HCT116 (cell line): ENCODE measurements around the gene ATPAF1. TPM values are rescaled to one million over a fixed set of nuclear protein-coding genes. Genes with fewer than 3 reads are reported as not detected.

Experiments used
- ATAC-seq: fragments of 200-7000 bp; cut with Tn5 transposase; 2 replicates; pipeline ENCODE4 v1.9.1; 2020; ENCODE audit warnings: mild to moderate bottlenecking, moderate library complexity
- BruUV-seq: library from RNA; stranded (reverse); fragments of 400-500 nt; replicated peaks from 2 replicates; lab custom pipeline; 2021; lab: Mats Ljungman, UMichigan
- CTCF ChIA-PET: fragments of 300-600 bp; sonication (Branson Sonifier 250); formaldehyde crosslinking; loops from one replicate; lab custom pipeline; 2021; ENCODE audit warnings: antibody characterized with exemption; lab: Charles Lee
- POLR2A ChIA-PET: fragments of 300-600, 350-600 bp; sonication (Branson Sonifier 250); formaldehyde crosslinking; loops from one replicate; lab custom pipeline; 2021; ENCODE audit warnings: antibody characterized with exemption; lab: Charles Lee
- RAD21 ChIA-PET, 2 experiments: fragments of 300-600 bp; sonication (Branson Sonifier 250); formaldehyde crosslinking; loops; one replicate each; lab custom pipeline; 2023; ENCODE audit warnings: low total read pairs in 2 of 2; ENCODE audit not compliant: uncharacterized antibody in 2 of 2, unreplicated experiment in 2 of 2, low non-redundant PET in 1 of 2; lab: Charles Lee
- DNase-seq: peaks from one replicate; pipeline ENCODE4 v3.0.0-alpha.2; 2010; ENCODE audit warnings: low read depth, low spot score
- H2AFZ ChIP-seq: fragments of 200-600 bp; shearing (Covaris generic), sonication (generic); 2 replicates; pipeline ENCODE4 v1.6.1; 2017; ENCODE audit warnings: low read depth, mixed run types, mixed read lengths, antibody characterized with exemption, low read length; ENCODE audit not compliant: poor library complexity, severe bottlenecking
- H3K27ac ChIP-seq: 2 replicates; pipeline ENCODE4 v1.5.1; 2012; ENCODE audit warnings: low read depth, low read length
- H3K27me3 ChIP-seq: fragments of 200-600 bp; sonication (generic); 2 replicates; pipeline ENCODE4 v1.6.1; 2016; ENCODE audit warnings: mixed run types, low read length, mixed read lengths; ENCODE audit not compliant: insufficient read depth
- H3K36me3 ChIP-seq, 2 experiments: fragments of 200-500 bp in 1 of 2; fragments of 200-600 bp in 1 of 2; sonication (Bioruptor generic) in 1 of 2; sonication (generic) in 1 of 2; 2 replicates each; pipeline versions ENCODE4 v1.5.1 to v1.6.1; 2014 to 2016; ENCODE audit warnings: low read length in 2 of 2, inconsistent platforms in 1 of 2, mixed read lengths in 1 of 2, mixed run types in 1 of 2; ENCODE audit not compliant: insufficient read depth in 2 of 2, control insufficient read depth in 1 of 2
- H3K4me1 ChIP-seq, 2 experiments: fragments of 200-600 bp in 1 of 2; sonication (generic) in 1 of 2; 2 replicates each; pipeline versions ENCODE4 v1.5.1 to v1.6.1; 2012 to 2017; ENCODE audit warnings: low read length in 2 of 2, inconsistent platforms in 1 of 2, mild to moderate bottlenecking in 1 of 2, mixed read lengths in 1 of 2, mixed run types in 1 of 2, moderate library complexity in 1 of 2; ENCODE audit not compliant: insufficient read depth in 2 of 2, control insufficient read depth in 1 of 2
- H3K4me2 ChIP-seq: fragments of 200-600 bp; sonication (generic); 2 replicates; pipeline ENCODE4 v1.6.1; 2017; ENCODE audit warnings: mixed run types, low read length, mixed read lengths
- H3K4me3 ChIP-seq, 2 experiments: fragments of 200-600 bp in 1 of 2; sonication (generic) in 1 of 2; replicated peaks in 1 of 2; 2 replicates each; pipeline ENCODE4 v1.5.1; 2011 to 2016; ENCODE audit warnings: low read length in 2 of 2, control low read depth in 1 of 2, low read depth in 1 of 2, mild to moderate bottlenecking in 1 of 2, mixed read lengths in 1 of 2, mixed run types in 1 of 2
- H3K79me2 ChIP-seq: fragments of 200-600 bp; sonication (generic); 2 replicates; pipeline ENCODE4 v1.6.1; 2017; ENCODE audit warnings: mild to moderate bottlenecking, mixed run types, low read length, moderate library complexity, mixed read lengths; ENCODE audit not compliant: insufficient read depth
- H3K9ac ChIP-seq: fragments of 200-600 bp; sonication (generic); 2 replicates; pipeline ENCODE4 v1.6.1; 2016; ENCODE audit warnings: low read length, mixed read lengths
- H3K9me2 ChIP-seq: fragments of 200-600 bp; sonication (generic), shearing (Covaris generic); 2 replicates; pipeline ENCODE4 v1.6.1; 2017; ENCODE audit warnings: mixed run types, mild to moderate bottlenecking, moderate library complexity; ENCODE audit not compliant: insufficient read depth
- H3K9me3 ChIP-seq, 2 experiments: fragments of 200-500 bp in 1 of 2; fragments of 200-600 bp in 1 of 2; sonication (Bioruptor generic) in 1 of 2; sonication (generic) in 1 of 2; 2 replicates each; pipeline ENCODE4 v1.6.1; 2014 to 2017; ENCODE audit warnings: low read length in 2 of 2, mixed read lengths in 2 of 2, inconsistent platforms in 1 of 2, low read depth in 1 of 2, mild to moderate bottlenecking in 1 of 2, mixed run types in 1 of 2, moderate library complexity in 1 of 2; ENCODE audit not compliant: control insufficient read depth in 1 of 2, insufficient read depth in 1 of 2
- H4K20me1 ChIP-seq: fragments of 200-600 bp; sonication (generic), shearing (Covaris generic); 2 replicates; pipeline ENCODE4 v1.6.1; 2017; ENCODE audit warnings: mixed run types, mild to moderate bottlenecking, moderate library complexity; ENCODE audit not compliant: insufficient read depth
- CBX3 ChIP-seq: IDR thresholded peaks from 2 replicates; pipeline ENCODE4 v1.6.1; 2012; ENCODE audit warnings: low read depth
- CEBPB ChIP-seq: IDR thresholded peaks from 2 replicates; pipeline ENCODE4 v1.6.1; 2012; ENCODE audit warnings: low read depth
- ELF1 ChIP-seq: IDR thresholded peaks from 2 replicates; pipeline ENCODE4 v1.6.1; 2012; ENCODE audit warnings: low read depth, borderline replicate concordance
- EZH2 ChIP-seq: fragments of 200-600 bp; sonication (generic); IDR thresholded peaks from 2 replicates; pipeline ENCODE4 v1.6.1; 2017; ENCODE audit warnings: antibody characterized with exemption, mixed run types
- EZH2phosphoT487 ChIP-seq: fragments of 200-600 bp; IDR thresholded peaks from 2 replicates; pipeline ENCODE4 v1.6.1; 2018; ENCODE audit warnings: antibody characterized with exemption, borderline replicate concordance
- FOSL1 ChIP-seq: IDR thresholded peaks from 2 replicates; pipeline ENCODE4 v1.6.1; 2012; ENCODE audit warnings: low read depth
- JUND ChIP-seq: IDR thresholded peaks from 2 replicates; pipeline ENCODE4 v1.6.1; 2012
- POLR2A ChIP-seq: IDR thresholded peaks from 2 replicates; pipeline ENCODE4 v1.7.0; 2011; ENCODE audit warnings: borderline replicate concordance; ENCODE audit not compliant: insufficient read depth, insufficient read length; ENCODE audit errors: extremely low read depth
- RAD21 ChIP-seq: IDR thresholded peaks from 2 replicates; pipeline ENCODE4 v1.6.1; 2012; ENCODE audit warnings: low read depth, mild to moderate bottlenecking
- SIN3A ChIP-seq: IDR thresholded peaks from 2 replicates; pipeline ENCODE4 v1.6.1; 2012; ENCODE audit warnings: low read depth
- SRF ChIP-seq: IDR thresholded peaks from 2 replicates; pipeline ENCODE4 v1.6.1; 2012; ENCODE audit warnings: low read depth
- TCF7L2 ChIP-seq: IDR thresholded peaks from 2 replicates; pipeline ENCODE4 v1.7.0; 2011; ENCODE audit warnings: borderline replicate concordance, inconsistent platforms; ENCODE audit not compliant: insufficient read depth, insufficient read length; ENCODE audit errors: extremely low read depth
- ZFX ChIP-seq: fragments of 450-650 bp; IDR thresholded peaks from 2 replicates; pipeline ENCODE4 v1.6.1; 2017
- intact Hi-C: fragments of 100-400 bp; cut with micrococcal nuclease; formaldehyde crosslinking; loops from 2 replicates; pipeline ENCODE4 v1.10.0; 2022
- total RNA-seq: library from RNA; stranded (reverse); gene quantifications from one replicate; pipeline ENCODE4 v1.2.1, GENCODE V29; 2021; ENCODE audit not compliant: unreplicated experiment
- TF ChIP-seq, protein P1 (sequence below): IDR thresholded peaks from 2 replicates; pipeline ENCODE4 v1.6.1; 2012
- TF ChIP-seq, protein P2 (sequence below): IDR thresholded peaks from 2 replicates; pipeline ENCODE4 v1.6.1; 2011; ENCODE audit warnings: mild to moderate bottlenecking, low read length, moderate library complexity; ENCODE audit not compliant: insufficient replicate concordance; ENCODE audit errors: extremely low read depth
- TF ChIP-seq, protein P3 (sequence below): IDR thresholded peaks from 2 replicates; pipeline ENCODE4 v1.6.1; 2012
- TF ChIP-seq, protein P4 (sequence below): IDR thresholded peaks from 2 replicates; pipeline ENCODE4 v1.6.1; 2012; ENCODE audit warnings: low read depth

Gene ATPAF1
- total RNA-seq, 1 experiment from 2014 or later, result 35.5 TPM

DNA sequence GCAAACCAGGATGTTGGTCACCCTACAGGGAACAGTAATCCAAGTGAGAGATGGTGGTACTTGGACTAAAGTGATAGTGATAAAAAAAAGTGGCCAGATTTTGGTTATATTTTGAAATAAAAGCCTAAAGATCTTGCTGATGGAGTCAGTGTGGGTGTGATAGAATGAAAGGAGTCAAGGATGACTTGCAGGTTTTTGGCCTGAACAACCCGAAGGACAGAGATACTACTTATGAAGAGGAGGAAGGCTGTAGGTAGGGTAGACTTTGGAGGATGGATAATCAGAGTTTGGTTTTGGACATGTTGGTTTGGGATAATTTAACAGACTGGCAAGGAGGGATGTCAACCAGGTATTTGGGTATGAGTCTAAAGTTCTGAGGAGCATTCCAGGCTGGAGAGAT lies 2.0 kb upstream of the ATPAF1 start:
- BruUV-seq, result no TSS peak
- RAD21 ChIA-PET, result no interaction called here

More for the DNA sequence above, 2.0 kb upstream of the ATPAF1 start:
- Histone ChIP-seq H3K9ac (no peak overlapping the region), H3K4me2 (no peak overlapping the region), H3K27me3 (no peaks in the 10 kb centered on the region), H3K9me2 (no peaks in the 10 kb centered on the region), H3K36me3 (peaks cover 0 to 8% of the 10 kb centered on the region in 2 experiments; a peak in 1 of 4 replicates), H3K79me2 (peaks cover 16% of the 10 kb centered on the region), H2AFZ (no peak overlapping the region), H3K9me3 (no peaks in the 10 kb centered on the region), H3K27ac (no peak overlapping the region), H4K20me1 (no peaks in the 10 kb centered on the region), H3K4me3 (no peak overlapping the region), H3K4me1 (peaks cover 0 to 19% of the 10 kb centered on the region in 2 experiments; a peak in 3 of 4 replicates)
- DNase-seq (no peak), ATAC-seq (no peak)
- TF ChIP-seq JUND, result no peak
- TF ChIP-seq ZFX, result no peak
- TF ChIP-seq SRF, result no peak
- TF ChIP-seq, protein P1, sequence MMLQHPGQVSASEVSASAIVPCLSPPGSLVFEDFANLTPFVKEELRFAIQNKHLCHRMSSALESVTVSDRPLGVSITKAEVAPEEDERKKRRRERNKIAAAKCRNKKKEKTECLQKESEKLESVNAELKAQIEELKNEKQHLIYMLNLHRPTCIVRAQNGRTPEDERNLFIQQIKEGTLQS, result no peak
- no peak for TF ChIP-seq EZH2
- TF ChIP-seq FOSL1, result no peak
- TF ChIP-seq CBX3, result no peak
- no peak for TF ChIP-seq EZH2phosphoT487
- TF ChIP-seq, protein P2, sequence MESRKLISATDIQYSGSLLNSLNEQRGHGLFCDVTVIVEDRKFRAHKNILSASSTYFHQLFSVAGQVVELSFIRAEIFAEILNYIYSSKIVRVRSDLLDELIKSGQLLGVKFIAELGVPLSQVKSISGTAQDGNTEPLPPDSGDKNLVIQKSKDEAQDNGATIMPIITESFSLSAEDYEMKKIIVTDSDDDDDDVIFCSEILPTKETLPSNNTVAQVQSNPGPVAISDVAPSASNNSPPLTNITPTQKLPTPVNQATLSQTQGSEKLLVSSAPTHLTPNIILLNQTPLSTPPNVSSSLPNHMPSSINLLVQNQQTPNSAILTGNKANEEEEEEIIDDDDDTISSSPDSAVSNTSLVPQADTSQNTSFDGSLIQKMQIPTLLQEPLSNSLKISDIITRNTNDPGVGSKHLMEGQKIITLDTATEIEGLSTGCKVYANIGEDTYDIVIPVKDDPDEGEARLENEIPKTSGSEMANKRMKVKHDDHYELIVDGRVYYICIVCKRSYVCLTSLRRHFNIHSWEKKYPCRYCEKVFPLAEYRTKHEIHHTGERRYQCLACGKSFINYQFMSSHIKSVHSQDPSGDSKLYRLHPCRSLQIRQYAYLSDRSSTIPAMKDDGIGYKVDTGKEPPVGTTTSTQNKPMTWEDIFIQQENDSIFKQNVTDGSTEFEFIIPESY, result no peak
- no peak for TF ChIP-seq CEBPB
- TF ChIP-seq, protein P3, sequence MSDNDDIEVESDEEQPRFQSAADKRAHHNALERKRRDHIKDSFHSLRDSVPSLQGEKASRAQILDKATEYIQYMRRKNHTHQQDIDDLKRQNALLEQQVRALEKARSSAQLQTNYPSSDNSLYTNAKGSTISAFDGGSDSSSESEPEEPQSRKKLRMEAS, result no peak
- TF ChIP-seq, protein P4, sequence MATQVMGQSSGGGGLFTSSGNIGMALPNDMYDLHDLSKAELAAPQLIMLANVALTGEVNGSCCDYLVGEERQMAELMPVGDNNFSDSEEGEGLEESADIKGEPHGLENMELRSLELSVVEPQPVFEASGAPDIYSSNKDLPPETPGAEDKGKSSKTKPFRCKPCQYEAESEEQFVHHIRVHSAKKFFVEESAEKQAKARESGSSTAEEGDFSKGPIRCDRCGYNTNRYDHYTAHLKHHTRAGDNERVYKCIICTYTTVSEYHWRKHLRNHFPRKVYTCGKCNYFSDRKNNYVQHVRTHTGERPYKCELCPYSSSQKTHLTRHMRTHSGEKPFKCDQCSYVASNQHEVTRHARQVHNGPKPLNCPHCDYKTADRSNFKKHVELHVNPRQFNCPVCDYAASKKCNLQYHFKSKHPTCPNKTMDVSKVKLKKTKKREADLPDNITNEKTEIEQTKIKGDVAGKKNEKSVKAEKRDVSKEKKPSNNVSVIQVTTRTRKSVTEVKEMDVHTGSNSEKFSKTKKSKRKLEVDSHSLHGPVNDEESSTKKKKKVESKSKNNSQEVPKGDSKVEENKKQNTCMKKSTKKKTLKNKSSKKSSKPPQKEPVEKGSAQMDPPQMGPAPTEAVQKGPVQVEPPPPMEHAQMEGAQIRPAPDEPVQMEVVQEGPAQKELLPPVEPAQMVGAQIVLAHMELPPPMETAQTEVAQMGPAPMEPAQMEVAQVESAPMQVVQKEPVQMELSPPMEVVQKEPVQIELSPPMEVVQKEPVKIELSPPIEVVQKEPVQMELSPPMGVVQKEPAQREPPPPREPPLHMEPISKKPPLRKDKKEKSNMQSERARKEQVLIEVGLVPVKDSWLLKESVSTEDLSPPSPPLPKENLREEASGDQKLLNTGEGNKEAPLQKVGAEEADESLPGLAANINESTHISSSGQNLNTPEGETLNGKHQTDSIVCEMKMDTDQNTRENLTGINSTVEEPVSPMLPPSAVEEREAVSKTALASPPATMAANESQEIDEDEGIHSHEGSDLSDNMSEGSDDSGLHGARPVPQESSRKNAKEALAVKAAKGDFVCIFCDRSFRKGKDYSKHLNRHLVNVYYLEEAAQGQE, result no peak
- no peak for TF ChIP-seq SIN3A
- no peak for TF ChIP-seq RAD21
- no peak for TF ChIP-seq POLR2A
- no peak for TF ChIP-seq TCF7L2
- TF ChIP-seq ELF1, result no peak
- intact Hi-C loops, result no loop called here
- CTCF ChIA-PET, result no interaction called here
- POLR2A ChIA-PET, result no interaction called here
